Effector memory CD8-positive, alpha-beta T cell (primary cell): Measurements from ENCODE around the gene CASQ2.

Experiments
- ATAC-seq: fragments of 150-1000 bp; cut with Tn5 transposase; replicated peaks from 2 replicates; pipeline ENCODE4 v1.10.0; 2021; ENCODE audit warnings: mild to moderate bottlenecking, moderate library complexity
- DNase-seq, 3 experiments: peaks; one replicate each; pipeline ENCODE4 v3.0.0; 2021
- H3K27ac Mint-ChIP-seq, 2 donors: one replicate each; pipeline ENCODE4 v1.8.0; 2022; ENCODE audit warnings: mild to moderate bottlenecking in 2 of 2, mixed read lengths in 2 of 2, moderate library complexity in 2 of 2
- H3K27me3 Mint-ChIP-seq, 2 donors: one replicate each; pipeline ENCODE4 v1.8.0; 2022; ENCODE audit warnings: mixed read lengths in 2 of 2
- H3K36me3 Mint-ChIP-seq: one replicate; pipeline ENCODE4 v1.8.0; 2022; ENCODE audit warnings: mild to moderate bottlenecking, moderate library complexity, mixed read lengths; ENCODE audit not compliant: insufficient read depth
- H3K4me1 Mint-ChIP-seq, 2 donors: one replicate each; pipeline ENCODE4 v1.8.0; 2022; ENCODE audit warnings: low read depth in 2 of 2, mixed read lengths in 2 of 2
- H3K4me3 Mint-ChIP-seq, 2 donors: one replicate each; pipeline ENCODE4 v1.8.0; 2022; ENCODE audit warnings: mild to moderate bottlenecking in 2 of 2, mixed read lengths in 2 of 2, moderate library complexity in 2 of 2
- H3K9me3 Mint-ChIP-seq, 2 donors: one replicate each; pipeline ENCODE4 v1.8.0; 2022; ENCODE audit warnings: mixed read lengths in 2 of 2

CASQ2 gene

GRCh38 chr1:115713906-115714305 lies 54.6 kb downstream of the CASQ2 start:
- H3K27me3 Mint-ChIP-seq, result peaks cover 47 to 88% of the 10 kb centered on the region in 2 donors
- no peaks in the 10 kb centered on the region for H3K4me1 Mint-ChIP-seq
- H3K4me3 Mint-ChIP-seq, result no peak overlapping the region
- H3K9me3 Mint-ChIP-seq, result no peaks in the 10 kb centered on the region
- H3K27ac Mint-ChIP-seq, result no peak overlapping the region
- ATAC-seq, result no peak
- DNase-seq, result no peak
- no peaks in the 10 kb centered on the region for H3K36me3 Mint-ChIP-seq

- H3K9me3 Mint-ChIP-seq, result no peaks in the 10 kb centered on the region
- H3K27me3 Mint-ChIP-seq, result peaks cover 41 to 86% of the 10 kb centered on the region in 2 donors
- no peaks in the 10 kb centered on the region for H3K4me1 Mint-ChIP-seq
- DNase-seq (no peak), ATAC-seq (no peak)
- H3K4me3 Mint-ChIP-seq, result no peak overlapping the region
- no peak overlapping the region for H3K27ac Mint-ChIP-seq
- no peaks in the 10 kb centered on the region for H3K36me3 Mint-ChIP-seq
These were observed 55.5 kb downstream of the CASQ2 start for GRCh38 chr1:115712911-115713609.

GRCh38 chr1:115710859-115711624 lies 57.5 kb downstream of the CASQ2 start:
- H3K27ac Mint-ChIP-seq, result no peak overlapping the region
- DNase-seq (no peak), ATAC-seq (no peak)
- peaks cover 25 to 77% of the 10 kb centered on the region in 2 donors for H3K27me3 Mint-ChIP-seq
- no peaks in the 10 kb centered on the region for H3K36me3 Mint-ChIP-seq
- H3K4me1 Mint-ChIP-seq, result no peaks in the 10 kb centered on the region
- H3K9me3 Mint-ChIP-seq, result no peaks in the 10 kb centered on the region
- no peak overlapping the region for H3K4me3 Mint-ChIP-seq

GRCh38 chr1:115706587-115707425 lies 61.7 kb downstream of the CASQ2 start:
- Mint-ChIP-seq H3K4me3 (no peak overlapping the region), H3K9me3 (no peaks in the 10 kb centered on the region), H3K27me3 (peaks cover 22 to 50% of the 10 kb centered on the region in 2 donors), H3K36me3 (no peaks in the 10 kb centered on the region), H3K27ac (no peak overlapping the region), H3K4me1 (no peaks in the 10 kb centered on the region)
- ATAC-seq, result peak; percentile 39
- peak in 1 of 3 experiments; percentile 6 for DNase-seq

- ATAC-seq (no peak), DNase-seq (no peak)
- no peak overlapping the region for H3K27ac Mint-ChIP-seq
- no peaks in the 10 kb centered on the region for H3K9me3 Mint-ChIP-seq
- H3K4me3 Mint-ChIP-seq, result no peak overlapping the region
- no peaks in the 10 kb centered on the region for H3K36me3 Mint-ChIP-seq
- H3K4me1 Mint-ChIP-seq, result no peaks in the 10 kb centered on the region
- H3K27me3 Mint-ChIP-seq, result peaks cover 22 to 43% of the 10 kb centered on the region in 2 donors
These were observed 62.6 kb downstream of the CASQ2 start for GRCh38 chr1:115705963-115706362.

- H3K27ac Mint-ChIP-seq, result no peak overlapping the region
- no peaks in the 10 kb centered on the region for H3K9me3 Mint-ChIP-seq
- no peak for DNase-seq
- no peak overlapping the region for H3K4me3 Mint-ChIP-seq
- no peaks in the 10 kb centered on the region for H3K36me3 Mint-ChIP-seq
- ATAC-seq, result no peak
- H3K27me3 Mint-ChIP-seq, result peaks cover 19 to 36% of the 10 kb centered on the region in 2 donors
- no peaks in the 10 kb centered on the region for H3K4me1 Mint-ChIP-seq
These were observed 63.2 kb downstream of the CASQ2 start for GRCh38 chr1:115705085-115705951.

GRCh38 chr1:115702959-115703358 lies 65.6 kb downstream of the CASQ2 start:
- no peak for DNase-seq
- no peaks in the 10 kb centered on the region for H3K4me1 Mint-ChIP-seq
- no peak overlapping the region for H3K4me3 Mint-ChIP-seq
- H3K9me3 Mint-ChIP-seq, result no peaks in the 10 kb centered on the region
- no peaks in the 10 kb centered on the region for H3K36me3 Mint-ChIP-seq
- ATAC-seq, result no peak
- H3K27ac Mint-ChIP-seq, result no peak overlapping the region
- peaks cover 14 to 20% of the 10 kb centered on the region in 2 donors for H3K27me3 Mint-ChIP-seq

GRCh38 chr1:115701090-115701489 lies 67.4 kb downstream of the CASQ2 start:
- Mint-ChIP-seq H3K36me3 (no peaks in the 10 kb centered on the region), H3K4me1 (no peaks in the 10 kb centered on the region), H3K9me3 (no peaks in the 10 kb centered on the region), H3K27ac (no peak overlapping the region), H3K4me3 (no peak overlapping the region), H3K27me3 (peaks cover 9 to 14% of the 10 kb centered on the region in 2 donors)
- no peak for DNase-seq
- ATAC-seq, result no peak

GRCh38 chr1:115697619-115698018 lies 70.9 kb downstream of the CASQ2 start:
- DNase-seq (no peak), ATAC-seq (no peak)
- Mint-ChIP-seq H3K4me3 (no peak overlapping the region), H3K9me3 (no peaks in the 10 kb centered on the region), H3K4me1 (no peaks in the 10 kb centered on the region), H3K36me3 (no peaks in the 10 kb centered on the region), H3K27ac (no peak overlapping the region), H3K27me3 (peaks cover 7 to 8% of the 10 kb centered on the region in 2 donors)

- ATAC-seq, result no peak
- H3K27me3 Mint-ChIP-seq, result no peaks in the 10 kb centered on the region
- H3K4me3 Mint-ChIP-seq, result no peak overlapping the region
- DNase-seq, result no peak
- no peaks in the 10 kb centered on the region for H3K9me3 Mint-ChIP-seq
- H3K36me3 Mint-ChIP-seq, result peaks cover 5% of the 10 kb centered on the region
- H3K27ac Mint-ChIP-seq, result no peak overlapping the region
- H3K4me1 Mint-ChIP-seq, result no peaks in the 10 kb centered on the region
These were observed 73.7 kb downstream of the CASQ2 start for GRCh38 chr1:115694805-115695204.

- Mint-ChIP-seq H3K4me1 (no peaks in the 10 kb centered on the region), H3K36me3 (peaks cover 5% of the 10 kb centered on the region), H3K27ac (no peak overlapping the region), H3K4me3 (no peak overlapping the region), H3K9me3 (no peaks in the 10 kb centered on the region), H3K27me3 (no peaks in the 10 kb centered on the region)
- ATAC-seq (no peak), DNase-seq (no peak)
These were observed 76.3 kb downstream of the CASQ2 start for GRCh38 chr1:115692224-115692623.

- Mint-ChIP-seq H3K4me3 (no peak overlapping the region), H3K27me3 (no peaks in the 10 kb centered on the region), H3K36me3 (peaks cover 5% of the 10 kb centered on the region), H3K27ac (no peak overlapping the region), H3K4me1 (no peaks in the 10 kb centered on the region), H3K9me3 (no peaks in the 10 kb centered on the region)
- ATAC-seq (no peak), DNase-seq (no peak)
These were observed 77.5 kb downstream of the CASQ2 start for GRCh38 chr1:115690972-115691371.

GRCh38 chr1:115687744-115688143 lies 80.8 kb downstream of the CASQ2 start:
- Mint-ChIP-seq H3K27ac (no peak overlapping the region), H3K4me3 (no peak overlapping the region), H3K36me3 (peaks cover 7% of the 10 kb centered on the region), H3K27me3 (no peaks in the 10 kb centered on the region), H3K9me3 (no peaks in the 10 kb centered on the region), H3K4me1 (no peaks in the 10 kb centered on the region)
- DNase-seq (no peak), ATAC-seq (no peak)
